DMS 273 treated with DMSO at 0.1 percent for 48 hours (cell line): ENCODE results near the gene FOXN4.

ENCODE experiments used
- DNase-seq: peaks from one replicate; lab custom pipeline; 2025; lab: John Stamatoyannopoulos, UW

FOXN4 gene

GRCh38 chr12:109258607-109259544 lies 50.2 kb downstream of the FOXN4 start:
- no peak for DNase-seq

GRCh38 chr12:109258201-109258600 lies 50.9 kb downstream of the FOXN4 start:
- no peak for DNase-seq

- DNase-seq = no peak
These were observed 53.1 kb downstream of the FOXN4 start for GRCh38 chr12:109256011-109256410.

GRCh38 chr12:109255377-109255776 lies 53.7 kb downstream of the FOXN4 start:
- no peak for DNase-seq

GRCh38 chr12:109253913-109254544 lies 55.1 kb downstream of the FOXN4 start:
- no peak for DNase-seq

GRCh38 chr12:109252799-109253198 lies 56.3 kb downstream of the FOXN4 start:
- no peak for DNase-seq

GRCh38 chr12:109250523-109250922 lies 58.6 kb downstream of the FOXN4 start:
- no peak for DNase-seq

GRCh38 chr12:109247831-109248654 lies 61.0 kb downstream of the FOXN4 start:
- DNase-seq = no peak

- no peak for DNase-seq
These were observed 62.9 kb downstream of the FOXN4 start for GRCh38 chr12:109246221-109246620.

- DNase-seq = no peak
These were observed 65.0 kb downstream of the FOXN4 start for GRCh38 chr12:109244073-109244472.

- no peak for DNase-seq
These were observed 67.1 kb downstream of the FOXN4 start for GRCh38 chr12:109241936-109242335.

- DNase-seq = no peak
These were observed 68.7 kb downstream of the FOXN4 start for GRCh38 chr12:109240365-109240764.

GRCh38 chr12:109239691-109240090 lies 69.4 kb downstream of the FOXN4 start:
- no peak for DNase-seq

GRCh38 chr12:109239179-109239578 lies 69.9 kb downstream of the FOXN4 start:
- DNase-seq = no peak

- no peak for DNase-seq
These were observed 72.8 kb downstream of the FOXN4 start for GRCh38 chr12:109236257-109236656.

- no peak for DNase-seq
These were observed 75.1 kb downstream of the FOXN4 start for GRCh38 chr12:109234012-109234411.

GRCh38 chr12:109232731-109233130 lies 76.4 kb downstream of the FOXN4 start:
- no peak for DNase-seq

GRCh38 chr12:109230193-109230592 lies 78.9 kb downstream of the FOXN4 start:
- DNase-seq = no peak

- DNase-seq = no peak
These were observed 80.4 kb downstream of the FOXN4 start for GRCh38 chr12:109228664-109229063.
